WTC11 (cell line): Measurements from ENCODE around the gene RIN3. TPM values are rescaled to one million over a fixed set of nuclear protein-coding genes. Genes with fewer than 3 reads are reported as not detected.

Experiments
- ATAC-seq: fragments of 200-7000 bp; cut with Tn5 transposase; 2 replicates; pipeline ENCODE4 v1.10.0; 2021; ENCODE audit warnings: mild to moderate bottlenecking, moderate library complexity
- CTCF ChIA-PET: fragments of 300-600 bp; sonication (Branson Sonifier 250); formaldehyde crosslinking; loops from one replicate; lab custom pipeline; 2021; ENCODE audit warnings: antibody characterized with exemption; lab: Charles Lee
- POLR2A ChIA-PET: fragments of 350-600 bp; sonication (Branson Sonifier 250); formaldehyde crosslinking; loops from one replicate; lab custom pipeline; 2021; ENCODE audit warnings: antibody characterized with exemption; lab: Charles Lee
- DNase-seq: peaks from one replicate; pipeline ENCODE4 v3.0.0; 2021; ENCODE audit warnings: low spot score
- H3K27ac Mint-ChIP-seq: 2 replicates; pipeline ENCODE4 v1.8.0; 2021; ENCODE audit warnings: mixed read lengths
- H3K27me3 Mint-ChIP-seq: 2 replicates; pipeline ENCODE4 v1.8.0; 2021; ENCODE audit warnings: low read depth, mild to moderate bottlenecking, moderate library complexity, mixed read lengths
- H3K36me3 Mint-ChIP-seq: 2 replicates; pipeline ENCODE4 v1.8.0; 2021; ENCODE audit warnings: mixed read lengths
- H3K4me1 Mint-ChIP-seq: 2 replicates; pipeline ENCODE4 v1.8.0; 2022; ENCODE audit warnings: mixed read lengths
- H3K4me3 Mint-ChIP-seq: 2 replicates; pipeline ENCODE4 v1.8.0; 2021; ENCODE audit warnings: mild to moderate bottlenecking, moderate library complexity, mixed read lengths
- H3K9me3 Mint-ChIP-seq: 2 replicates; pipeline ENCODE4 v1.8.0; 2021; ENCODE audit warnings: mixed read lengths
- ATF1 ChIP-seq: sonication (generic); formaldehyde crosslinking; IDR thresholded peaks from 2 replicates; pipeline ENCODE4 v1.8.1; 2023; ENCODE audit warnings: mild to moderate bottlenecking, moderate library complexity, missing genetic modification reagents
- ELF4 ChIP-seq: sonication (generic); formaldehyde crosslinking; IDR thresholded peaks from 2 replicates; pipeline ENCODE4 v1.8.1; 2022; ENCODE audit warnings: low read depth, mild to moderate bottlenecking, moderate library complexity, missing genetic modification reagents
- ERG ChIP-seq: fragments of 250-450 bp; sonication (Bioruptor Pico); IDR thresholded peaks from 2 replicates; pipeline ENCODE4 v1.8.0; 2021; ENCODE audit warnings: mild to moderate bottlenecking
- GTF2I ChIP-seq: fragments of 250-450 bp; sonication (Bioruptor Pico); conservative IDR thresholded peaks from 2 replicates; pipeline ENCODE4 v1.4.0; 2021; ENCODE audit warnings: mild to moderate bottlenecking
- JAZF1 ChIP-seq: fragments of 250-450 bp; sonication (Bioruptor Pico); IDR thresholded peaks from 2 replicates; pipeline ENCODE4 v1.9.0; 2021; ENCODE audit warnings: moderate library complexity, mild to moderate bottlenecking, inconsistent platforms
- JUN ChIP-seq: sonication (generic); formaldehyde crosslinking; IDR thresholded peaks from 2 replicates; pipeline ENCODE4 v1.8.0; 2023; ENCODE audit warnings: mild to moderate bottlenecking, missing genetic modification reagents
- NR1H2 ChIP-seq: sonication (generic); formaldehyde crosslinking; IDR thresholded peaks from 2 replicates; pipeline ENCODE4 v1.9.0; 2021; ENCODE audit warnings: mild to moderate bottlenecking, moderate library complexity, missing genetic modification reagents
- OVOL2 ChIP-seq: fragments of 250-450 bp; sonication (Bioruptor Pico); IDR thresholded peaks from 2 replicates; pipeline ENCODE4 v1.9.0; 2021; ENCODE audit warnings: mild to moderate bottlenecking, borderline replicate concordance
- ZMAT4 ChIP-seq: fragments of 250-450 bp; sonication (Bioruptor Pico); IDR thresholded peaks from 2 replicates; pipeline ENCODE4 v1.9.0; 2021; ENCODE audit warnings: mild to moderate bottlenecking
- ZNF121 ChIP-seq: sonication (generic); formaldehyde crosslinking; IDR thresholded peaks from 2 replicates; pipeline ENCODE4 v1.8.0; 2023; ENCODE audit warnings: missing genetic modification reagents
- ZNF219 ChIP-seq: sonication (generic); formaldehyde crosslinking; IDR thresholded peaks from 2 replicates; pipeline ENCODE4 v1.8.0; 2023; ENCODE audit warnings: missing genetic modification reagents, mild to moderate bottlenecking, borderline replicate concordance
- ZNF232 ChIP-seq: sonication (generic); formaldehyde crosslinking; IDR thresholded peaks from 2 replicates; pipeline ENCODE4 v1.8.0; 2022; ENCODE audit warnings: mild to moderate bottlenecking, missing genetic modification reagents
- total RNA-seq: library from RNA; stranded (reverse); gene quantifications from 3 replicates; pipeline ENCODE4 v1.2.3, GENCODE V29; 2021
- TF ChIP-seq, protein P1 (sequence below): fragments of 250-450 bp; sonication (Bioruptor Pico); IDR thresholded peaks from 2 replicates; pipeline ENCODE4 v1.9.0; 2021; ENCODE audit warnings: mild to moderate bottlenecking
- TF ChIP-seq, protein P2 (sequence below): sonication (generic); formaldehyde crosslinking; IDR thresholded peaks from 2 replicates; pipeline ENCODE4 v1.8.1; 2023; ENCODE audit warnings: mild to moderate bottlenecking, missing genetic modification reagents, borderline replicate concordance
- TF ChIP-seq, protein P3 (sequence below): sonication (generic); formaldehyde crosslinking; IDR thresholded peaks from 2 replicates; pipeline ENCODE4 v1.8.0; 2022; ENCODE audit warnings: mild to moderate bottlenecking, missing genetic modification reagents
- TF ChIP-seq, protein P4 (sequence below): sonication (generic); formaldehyde crosslinking; IDR thresholded peaks from 2 replicates; pipeline ENCODE4 v1.8.1; 2022; ENCODE audit warnings: low read depth, mild to moderate bottlenecking, moderate library complexity, missing genetic modification reagents, borderline replicate concordance
- TF ChIP-seq, protein P5 (sequence below): fragments of 250-450 bp; sonication (Bioruptor Pico); IDR thresholded peaks from 2 replicates; pipeline ENCODE4 v1.9.0; 2021; ENCODE audit warnings: moderate library complexity, mild to moderate bottlenecking, inconsistent platforms, borderline replicate concordance

Gene RIN3
- total RNA-seq, 1 experiment from 2014 or later, result 3.3 TPM

DNA sequence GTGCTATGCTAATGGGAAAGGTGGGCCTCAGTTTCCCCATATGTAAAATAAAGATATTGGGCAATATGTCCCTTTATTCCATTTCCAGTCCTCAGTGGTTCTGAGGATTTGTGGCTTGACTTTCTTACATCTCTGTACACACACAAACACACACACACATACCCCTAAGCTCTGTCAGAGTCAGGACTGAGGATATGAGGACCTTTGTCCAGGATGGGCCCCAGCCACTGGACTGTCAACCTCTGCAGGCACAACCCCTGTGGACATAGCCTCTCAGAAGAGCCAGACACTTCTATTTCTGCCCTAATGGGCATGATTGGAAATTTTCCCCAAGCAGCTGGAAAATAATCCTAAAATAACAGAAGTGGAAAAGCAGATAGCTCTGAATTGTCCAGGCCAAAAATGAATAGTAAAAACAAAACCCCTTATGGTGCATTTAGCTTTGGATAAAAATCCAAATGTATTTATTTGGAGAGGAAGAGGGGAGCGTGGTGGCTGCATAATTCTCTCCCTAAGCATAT, 50.2 kb downstream of the RIN3 start (continued):
- TF ChIP-seq, protein P1, sequence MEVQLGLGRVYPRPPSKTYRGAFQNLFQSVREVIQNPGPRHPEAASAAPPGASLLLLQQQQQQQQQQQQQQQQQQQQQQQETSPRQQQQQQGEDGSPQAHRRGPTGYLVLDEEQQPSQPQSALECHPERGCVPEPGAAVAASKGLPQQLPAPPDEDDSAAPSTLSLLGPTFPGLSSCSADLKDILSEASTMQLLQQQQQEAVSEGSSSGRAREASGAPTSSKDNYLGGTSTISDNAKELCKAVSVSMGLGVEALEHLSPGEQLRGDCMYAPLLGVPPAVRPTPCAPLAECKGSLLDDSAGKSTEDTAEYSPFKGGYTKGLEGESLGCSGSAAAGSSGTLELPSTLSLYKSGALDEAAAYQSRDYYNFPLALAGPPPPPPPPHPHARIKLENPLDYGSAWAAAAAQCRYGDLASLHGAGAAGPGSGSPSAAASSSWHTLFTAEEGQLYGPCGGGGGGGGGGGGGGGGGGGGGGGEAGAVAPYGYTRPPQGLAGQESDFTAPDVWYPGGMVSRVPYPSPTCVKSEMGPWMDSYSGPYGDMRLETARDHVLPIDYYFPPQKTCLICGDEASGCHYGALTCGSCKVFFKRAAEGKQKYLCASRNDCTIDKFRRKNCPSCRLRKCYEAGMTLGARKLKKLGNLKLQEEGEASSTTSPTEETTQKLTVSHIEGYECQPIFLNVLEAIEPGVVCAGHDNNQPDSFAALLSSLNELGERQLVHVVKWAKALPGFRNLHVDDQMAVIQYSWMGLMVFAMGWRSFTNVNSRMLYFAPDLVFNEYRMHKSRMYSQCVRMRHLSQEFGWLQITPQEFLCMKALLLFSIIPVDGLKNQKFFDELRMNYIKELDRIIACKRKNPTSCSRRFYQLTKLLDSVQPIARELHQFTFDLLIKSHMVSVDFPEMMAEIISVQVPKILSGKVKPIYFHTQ (CRISPR knock-in tag), result no peak
- no peak for TF ChIP-seq JUN
- TF ChIP-seq, protein P2, sequence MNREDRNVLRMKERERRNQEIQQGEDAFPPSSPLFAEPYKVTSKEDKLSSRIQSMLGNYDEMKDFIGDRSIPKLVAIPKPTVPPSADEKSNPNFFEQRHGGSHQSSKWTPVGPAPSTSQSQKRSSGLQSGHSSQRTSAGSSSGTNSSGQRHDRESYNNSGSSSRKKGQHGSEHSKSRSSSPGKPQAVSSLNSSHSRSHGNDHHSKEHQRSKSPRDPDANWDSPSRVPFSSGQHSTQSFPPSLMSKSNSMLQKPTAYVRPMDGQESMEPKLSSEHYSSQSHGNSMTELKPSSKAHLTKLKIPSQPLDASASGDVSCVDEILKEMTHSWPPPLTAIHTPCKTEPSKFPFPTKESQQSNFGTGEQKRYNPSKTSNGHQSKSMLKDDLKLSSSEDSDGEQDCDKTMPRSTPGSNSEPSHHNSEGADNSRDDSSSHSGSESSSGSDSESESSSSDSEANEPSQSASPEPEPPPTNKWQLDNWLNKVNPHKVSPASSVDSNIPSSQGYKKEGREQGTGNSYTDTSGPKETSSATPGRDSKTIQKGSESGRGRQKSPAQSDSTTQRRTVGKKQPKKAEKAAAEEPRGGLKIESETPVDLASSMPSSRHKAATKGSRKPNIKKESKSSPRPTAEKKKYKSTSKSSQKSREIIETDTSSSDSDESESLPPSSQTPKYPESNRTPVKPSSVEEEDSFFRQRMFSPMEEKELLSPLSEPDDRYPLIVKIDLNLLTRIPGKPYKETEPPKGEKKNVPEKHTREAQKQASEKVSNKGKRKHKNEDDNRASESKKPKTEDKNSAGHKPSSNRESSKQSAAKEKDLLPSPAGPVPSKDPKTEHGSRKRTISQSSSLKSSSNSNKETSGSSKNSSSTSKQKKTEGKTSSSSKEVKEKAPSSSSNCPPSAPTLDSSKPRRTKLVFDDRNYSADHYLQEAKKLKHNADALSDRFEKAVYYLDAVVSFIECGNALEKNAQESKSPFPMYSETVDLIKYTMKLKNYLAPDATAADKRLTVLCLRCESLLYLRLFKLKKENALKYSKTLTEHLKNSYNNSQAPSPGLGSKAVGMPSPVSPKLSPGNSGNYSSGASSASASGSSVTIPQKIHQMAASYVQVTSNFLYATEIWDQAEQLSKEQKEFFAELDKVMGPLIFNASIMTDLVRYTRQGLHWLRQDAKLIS (CRISPR knock-in tag), result no peak

- Mint-ChIP-seq H3K4me3 (no peak overlapping the region), H3K9me3 (peaks cover 17% of the 10 kb centered on the region), H3K36me3 (peaks cover 9% of the 10 kb centered on the region; the same call in 1 of the 2 replicates), H3K4me1 (no peaks in the 10 kb centered on the region), H3K27ac (no peak overlapping the region), H3K27me3 (no peaks in the 10 kb centered on the region; the same call in 1 of the 2 replicates)
- ChIA-PET POLR2A (no interaction called here), CTCF (interaction anchor here (0.8 kb wide), 1 partner anchor 104 kb away, joined by 3 read pairs; no protein-coding TSS in a partner anchor)
- ATAC-seq (no peak), DNase-seq (no peak)
- TF ChIP-seq, protein P3, sequence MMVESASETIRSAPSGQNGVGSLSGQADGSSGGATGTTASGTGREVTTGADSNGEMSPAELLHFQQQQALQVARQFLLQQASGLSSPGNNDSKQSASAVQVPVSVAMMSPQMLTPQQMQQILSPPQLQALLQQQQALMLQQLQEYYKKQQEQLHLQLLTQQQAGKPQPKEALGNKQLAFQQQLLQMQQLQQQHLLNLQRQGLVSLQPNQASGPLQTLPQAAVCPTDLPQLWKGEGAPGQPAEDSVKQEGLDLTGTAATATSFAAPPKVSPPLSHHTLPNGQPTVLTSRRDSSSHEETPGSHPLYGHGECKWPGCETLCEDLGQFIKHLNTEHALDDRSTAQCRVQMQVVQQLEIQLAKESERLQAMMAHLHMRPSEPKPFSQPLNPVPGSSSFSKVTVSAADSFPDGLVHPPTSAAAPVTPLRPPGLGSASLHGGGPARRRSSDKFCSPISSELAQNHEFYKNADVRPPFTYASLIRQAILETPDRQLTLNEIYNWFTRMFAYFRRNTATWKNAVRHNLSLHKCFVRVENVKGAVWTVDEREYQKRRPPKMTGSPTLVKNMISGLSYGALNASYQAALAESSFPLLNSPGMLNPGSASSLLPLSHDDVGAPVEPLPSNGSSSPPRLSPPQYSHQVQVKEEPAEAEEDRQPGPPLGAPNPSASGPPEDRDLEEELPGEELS (CRISPR knock-in tag), result no peak
- TF ChIP-seq, protein P4, sequence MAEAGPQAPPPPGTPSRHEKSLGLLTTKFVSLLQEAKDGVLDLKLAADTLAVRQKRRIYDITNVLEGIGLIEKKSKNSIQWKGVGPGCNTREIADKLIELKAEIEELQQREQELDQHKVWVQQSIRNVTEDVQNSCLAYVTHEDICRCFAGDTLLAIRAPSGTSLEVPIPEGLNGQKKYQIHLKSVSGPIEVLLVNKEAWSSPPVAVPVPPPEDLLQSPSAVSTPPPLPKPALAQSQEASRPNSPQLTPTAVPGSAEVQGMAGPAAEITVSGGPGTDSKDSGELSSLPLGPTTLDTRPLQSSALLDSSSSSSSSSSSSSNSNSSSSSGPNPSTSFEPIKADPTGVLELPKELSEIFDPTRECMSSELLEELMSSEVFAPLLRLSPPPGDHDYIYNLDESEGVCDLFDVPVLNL (CRISPR knock-in tag), result no peak
- no peak for TF ChIP-seq ZNF232 (CRISPR knock-in tag)
These were observed 50.9 kb downstream of the RIN3 start for GRCh38 chr14:92564344-92565039.

GRCh38 chr14:92565040-92565717, 51.6 kb downstream of the RIN3 start:
- Mint-ChIP-seq H3K27me3 (no peaks in the 10 kb centered on the region; the same call in 1 of the 2 replicates), H3K4me3 (no peak overlapping the region), H3K36me3 (peaks cover 9% of the 10 kb centered on the region; the same call in 1 of the 2 replicates), H3K4me1 (no peaks in the 10 kb centered on the region), H3K9me3 (peaks cover 17% of the 10 kb centered on the region), H3K27ac (no peak overlapping the region; the same call in 1 of the 2 replicates)
- POLR2A ChIA-PET, result no interaction called here
- ATAC-seq (no peak), DNase-seq (no peak)
- CTCF ChIA-PET, result interaction anchor here (0.8 to 1.3 kb wide), 2 partner anchors 32 to 105 kb away, joined by 3 read pairs; no protein-coding TSS in a partner anchor
- no peak for TF ChIP-seq ELF4
- TF ChIP-seq, protein P5, sequence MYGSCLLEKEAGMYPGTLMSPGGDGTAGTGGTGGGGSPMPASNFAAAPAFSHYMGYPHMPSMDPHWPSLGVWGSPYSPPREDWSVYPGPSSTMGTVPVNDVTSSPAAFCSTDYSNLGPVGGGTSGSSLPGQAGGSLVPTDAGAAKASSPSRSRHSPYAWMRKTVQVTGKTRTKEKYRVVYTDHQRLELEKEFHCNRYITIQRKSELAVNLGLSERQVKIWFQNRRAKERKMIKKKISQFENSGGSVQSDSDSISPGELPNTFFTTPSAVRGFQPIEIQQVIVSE (CRISPR knock-in tag), result no peak
- TF ChIP-seq ZNF121 (CRISPR knock-in tag), result no peak
- TF ChIP-seq ATF1, result no peak
- TF ChIP-seq ZNF232 (CRISPR knock-in tag), result no peak
- no peak for TF ChIP-seq GTF2I (CRISPR knock-in tag)
- TF ChIP-seq OVOL2, result no peak
- no peak for TF ChIP-seq ZMAT4 (CRISPR knock-in tag)
- TF ChIP-seq NR1H2 (CRISPR knock-in tag), result no peak
- TF ChIP-seq ERG, result no peak
- TF ChIP-seq ZNF219 (CRISPR knock-in tag), result no peak
- no peak for TF ChIP-seq JAZF1 (CRISPR knock-in tag)
